IMR-90 (cell line): ENCODE results near the gene PODXL.

Experiments used
- BHLHE40 ChIP-seq: fragments of 150-350 bp; IDR thresholded peaks from 2 replicates; pipeline ENCODE4 v1.6.1; 2016; ENCODE audit warnings: mild to moderate bottlenecking, low read depth, low read length
- CHD1 ChIP-seq: IDR thresholded peaks from 2 replicates; pipeline ENCODE4 v1.6.1; 2012; ENCODE audit warnings: low read depth, low read length, improper control_type of control experiment
- FOS ChIP-seq: fragments of 150-350 bp; IDR thresholded peaks from 2 replicates; pipeline ENCODE4 v1.6.1; 2016; ENCODE audit warnings: low read depth, low read length
- MXI1 ChIP-seq: IDR thresholded peaks from 2 replicates; pipeline ENCODE4 v1.6.1; 2012; ENCODE audit warnings: low read depth, mild to moderate bottlenecking, low read length, moderate library complexity, borderline replicate concordance
- POLR2A ChIP-seq: IDR thresholded peaks from 2 replicates; pipeline ENCODE4 v1.6.1; 2012; ENCODE audit warnings: mild to moderate bottlenecking, low read depth, low read length
- RAD21 ChIP-seq: IDR thresholded peaks from 2 replicates; pipeline ENCODE4 v1.6.1; 2012; ENCODE audit warnings: low read length, improper control_type of control experiment
- RCOR1 ChIP-seq: IDR thresholded peaks from 2 replicates; pipeline ENCODE4 v1.6.1; 2012; ENCODE audit warnings: mild to moderate bottlenecking, low read length, improper control_type of control experiment; ENCODE audit not compliant: insufficient replicate concordance
- RFX5 ChIP-seq: IDR thresholded peaks from 2 replicates; pipeline ENCODE4 v1.8.0; 2012; ENCODE audit warnings: low read depth, mild to moderate bottlenecking, low read length, moderate library complexity
- SMC3 ChIP-seq: fragments of 150-350 bp; IDR thresholded peaks from 2 replicates; pipeline ENCODE4 v1.6.1; 2016; ENCODE audit warnings: low read depth, mild to moderate bottlenecking, antibody characterized with exemption, low read length, moderate library complexity
- TF ChIP-seq, protein P1 (sequence below): conservative IDR thresholded peaks from 2 replicates; pipeline ENCODE4 v1.5.1; 2012; ENCODE audit warnings: mild to moderate bottlenecking, low read depth, low read length, improper control_type of control experiment
- TF ChIP-seq, protein P2 (sequence below): fragments of 150-350 bp; IDR thresholded peaks from 2 replicates; pipeline ENCODE4 v1.6.1; 2017; ENCODE audit warnings: mild to moderate bottlenecking, antibody characterized with exemption, low read length, low read depth
- TF ChIP-seq, protein P3 (sequence below): fragments of 150-350 bp; IDR thresholded peaks from 2 replicates; pipeline ENCODE4 v1.6.1; 2016; ENCODE audit warnings: low read depth, mild to moderate bottlenecking, low read length, moderate library complexity, borderline replicate concordance

DNA sequence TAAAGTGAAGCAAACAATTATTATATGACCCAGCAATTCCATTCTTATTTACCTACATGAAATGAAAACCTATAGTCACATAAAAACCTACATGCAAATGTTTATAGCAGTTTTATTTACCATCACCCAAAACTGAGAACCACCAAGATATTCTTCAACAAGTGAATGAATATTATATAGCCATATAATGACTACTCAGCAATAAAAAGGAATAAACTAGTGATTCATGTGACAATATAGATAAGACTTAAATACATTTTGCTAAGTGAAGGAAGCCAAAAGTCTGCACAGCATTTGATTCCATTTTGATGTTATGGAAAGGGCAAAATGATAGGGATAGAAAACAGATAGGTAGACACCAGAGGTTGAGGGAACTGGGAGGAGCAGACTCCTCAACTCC lies 31.7 kb downstream of the PODXL start:
- TF ChIP-seq, protein P1, sequence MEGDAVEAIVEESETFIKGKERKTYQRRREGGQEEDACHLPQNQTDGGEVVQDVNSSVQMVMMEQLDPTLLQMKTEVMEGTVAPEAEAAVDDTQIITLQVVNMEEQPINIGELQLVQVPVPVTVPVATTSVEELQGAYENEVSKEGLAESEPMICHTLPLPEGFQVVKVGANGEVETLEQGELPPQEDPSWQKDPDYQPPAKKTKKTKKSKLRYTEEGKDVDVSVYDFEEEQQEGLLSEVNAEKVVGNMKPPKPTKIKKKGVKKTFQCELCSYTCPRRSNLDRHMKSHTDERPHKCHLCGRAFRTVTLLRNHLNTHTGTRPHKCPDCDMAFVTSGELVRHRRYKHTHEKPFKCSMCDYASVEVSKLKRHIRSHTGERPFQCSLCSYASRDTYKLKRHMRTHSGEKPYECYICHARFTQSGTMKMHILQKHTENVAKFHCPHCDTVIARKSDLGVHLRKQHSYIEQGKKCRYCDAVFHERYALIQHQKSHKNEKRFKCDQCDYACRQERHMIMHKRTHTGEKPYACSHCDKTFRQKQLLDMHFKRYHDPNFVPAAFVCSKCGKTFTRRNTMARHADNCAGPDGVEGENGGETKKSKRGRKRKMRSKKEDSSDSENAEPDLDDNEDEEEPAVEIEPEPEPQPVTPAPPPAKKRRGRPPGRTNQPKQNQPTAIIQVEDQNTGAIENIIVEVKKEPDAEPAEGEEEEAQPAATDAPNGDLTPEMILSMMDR, result no peak
- TF ChIP-seq BHLHE40 (no peak), POLR2A (no peak), MXI1 (no peak), RCOR1 (no peak), FOS (no peak), CHD1 (no peak), RAD21 (no peak), SMC3 (no peak), RFX5 (no peak)
- TF ChIP-seq, protein P2, sequence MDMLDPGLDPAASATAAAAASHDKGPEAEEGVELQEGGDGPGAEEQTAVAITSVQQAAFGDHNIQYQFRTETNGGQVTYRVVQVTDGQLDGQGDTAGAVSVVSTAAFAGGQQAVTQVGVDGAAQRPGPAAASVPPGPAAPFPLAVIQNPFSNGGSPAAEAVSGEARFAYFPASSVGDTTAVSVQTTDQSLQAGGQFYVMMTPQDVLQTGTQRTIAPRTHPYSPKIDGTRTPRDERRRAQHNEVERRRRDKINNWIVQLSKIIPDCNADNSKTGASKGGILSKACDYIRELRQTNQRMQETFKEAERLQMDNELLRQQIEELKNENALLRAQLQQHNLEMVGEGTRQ, result no peak
- TF ChIP-seq, protein P3, sequence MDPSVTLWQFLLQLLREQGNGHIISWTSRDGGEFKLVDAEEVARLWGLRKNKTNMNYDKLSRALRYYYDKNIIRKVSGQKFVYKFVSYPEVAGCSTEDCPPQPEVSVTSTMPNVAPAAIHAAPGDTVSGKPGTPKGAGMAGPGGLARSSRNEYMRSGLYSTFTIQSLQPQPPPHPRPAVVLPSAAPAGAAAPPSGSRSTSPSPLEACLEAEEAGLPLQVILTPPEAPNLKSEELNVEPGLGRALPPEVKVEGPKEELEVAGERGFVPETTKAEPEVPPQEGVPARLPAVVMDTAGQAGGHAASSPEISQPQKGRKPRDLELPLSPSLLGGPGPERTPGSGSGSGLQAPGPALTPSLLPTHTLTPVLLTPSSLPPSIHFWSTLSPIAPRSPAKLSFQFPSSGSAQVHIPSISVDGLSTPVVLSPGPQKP, result no peak
